ENCODE results near the gene PAGR1. TPM values are rescaled to one million over a fixed set of nuclear protein-coding genes. Genes with fewer than 3 reads are reported as not detected.

Gene PAGR1
- total RNA-seq, 1 donor from 2014 or later: 47.6 TPM

GRCh38 chr16:29835926-29836325 is 20.0 kb downstream of the PAGR1 start:
- Mint-ChIP-seq H3K4me1 (no peaks in the 10 kb centered on the region), H3K4me3 (no peak overlapping the region), H3K27me3 (ENCODE audit: low read depth) (no peaks in the 10 kb centered on the region), H3K36me3 (ENCODE audit: low read depth) (no peaks in the 10 kb centered on the region), H3K27ac (ENCODE audit: unreplicated experiment) (no peak overlapping the region), H3K9me3 (no peaks in the 10 kb centered on the region)
- DNase-seq (ENCODE audit: low read depth, low spot score): no peak
- no peak for TF ChIP-seq CTCF (conservative IDR thresholded peaks at IDR 0.05)

- H3K4me1 Mint-ChIP-seq: no peaks in the 10 kb centered on the region
- TF ChIP-seq CTCF (conservative IDR thresholded peaks at IDR 0.05): no peak
- H3K9me3 Mint-ChIP-seq: no peaks in the 10 kb centered on the region
- H3K4me3 Mint-ChIP-seq: no peak overlapping the region
- H3K36me3 Mint-ChIP-seq (ENCODE audit: low read depth): no peaks in the 10 kb centered on the region
- H3K27me3 Mint-ChIP-seq (ENCODE audit: low read depth): no peaks in the 10 kb centered on the region
- DNase-seq (ENCODE audit: low read depth, low spot score): no peak
- no peak overlapping the region for H3K27ac Mint-ChIP-seq (ENCODE audit: unreplicated experiment)
Observed at GRCh38 chr16:29836623-29837022, 20.7 kb downstream of the PAGR1 start.

- H3K4me3 Mint-ChIP-seq: no peak overlapping the region
- DNase-seq (ENCODE audit: low read depth, low spot score): no peak
- no peak overlapping the region for H3K27ac Mint-ChIP-seq (ENCODE audit: unreplicated experiment)
- H3K27me3 Mint-ChIP-seq (ENCODE audit: low read depth): no peaks in the 10 kb centered on the region
- no peaks in the 10 kb centered on the region for H3K36me3 Mint-ChIP-seq (ENCODE audit: low read depth)
- no peaks in the 10 kb centered on the region for H3K4me1 Mint-ChIP-seq
- TF ChIP-seq CTCF (conservative IDR thresholded peaks at IDR 0.05): no peak
- H3K9me3 Mint-ChIP-seq: no peaks in the 10 kb centered on the region
Observed at GRCh38 chr16:29837841-29838240, 21.9 kb downstream of the PAGR1 start.

GRCh38 chr16:29839822-29840221 is 23.9 kb downstream of the PAGR1 start:
- Mint-ChIP-seq H3K27me3 (ENCODE audit: low read depth) (no peaks in the 10 kb centered on the region), H3K36me3 (ENCODE audit: low read depth) (no peaks in the 10 kb centered on the region), H3K27ac (ENCODE audit: unreplicated experiment) (no peak overlapping the region), H3K9me3 (no peaks in the 10 kb centered on the region), H3K4me1 (no peaks in the 10 kb centered on the region), H3K4me3 (no peak overlapping the region)
- TF ChIP-seq CTCF (conservative IDR thresholded peaks at IDR 0.05): no peak
- no peak for DNase-seq (ENCODE audit: low read depth, low spot score)

- no peak for TF ChIP-seq CTCF (conservative IDR thresholded peaks at IDR 0.05)
- Mint-ChIP-seq H3K9me3 (no peaks in the 10 kb centered on the region), H3K4me1 (no peaks in the 10 kb centered on the region), H3K27ac (ENCODE audit: unreplicated experiment) (no peak overlapping the region), H3K36me3 (ENCODE audit: low read depth) (no peaks in the 10 kb centered on the region), H3K27me3 (ENCODE audit: low read depth) (no peaks in the 10 kb centered on the region), H3K4me3 (no peak overlapping the region)
- DNase-seq (ENCODE audit: low read depth, low spot score): no peak
Observed at GRCh38 chr16:29840240-29840639, 24.3 kb downstream of the PAGR1 start.

- no peak for DNase-seq (ENCODE audit: low read depth, low spot score)
- Mint-ChIP-seq H3K4me3 (no peak overlapping the region), H3K27me3 (ENCODE audit: low read depth) (no peaks in the 10 kb centered on the region), H3K9me3 (no peaks in the 10 kb centered on the region), H3K36me3 (ENCODE audit: low read depth) (no peaks in the 10 kb centered on the region), H3K27ac (ENCODE audit: unreplicated experiment) (no peak overlapping the region), H3K4me1 (no peaks in the 10 kb centered on the region)
- TF ChIP-seq CTCF (conservative IDR thresholded peaks at IDR 0.05): no peak
Observed at GRCh38 chr16:29841631-29842030, 25.7 kb downstream of the PAGR1 start.

Measured in neural crest cell (in vitro differentiated cells).